Posterior vena cava (tissue), 2 donors: Measurements from ENCODE around the gene ZSCAN1. TPM values are rescaled to one million over a fixed set of nuclear protein-coding genes. Genes with fewer than 3 reads are reported as not detected.

Source experiments
- DNase-seq: peaks from one replicate; pipeline ENCODE4 v3.0.0-alpha.2; 2020; ENCODE audit warnings: low spot score
- intact Hi-C, 2 donors: fragments of 100-400 bp; cut with DNase I; formaldehyde crosslinking; loops; one replicate each; pipeline versions ENCODE4 v1.14.1 to v1.14.2; 2022 to 2023
- total RNA-seq, 2 donors: library from RNA; stranded (reverse); fragmentation: NEBNext Ultra II Directional; extraction: Animal tissue kit (Norgen Biotek cat#: 25700); gene quantifications; one replicate each; pipeline ENCODE4 v1.2.1, GENCODE V29; 2021
- donor health status: DM: yes; HTN: yes; CAD: no.
- donor health status: DM: yes; HTN: yes; CAD: no.

ZSCAN1 gene
- total RNA-seq, 2 donors from 2014 or later, result not detected

- DNase-seq, result no peak
- intact Hi-C loops, result loop anchor here in 1 of 2 donors (10.0 kb wide), 1 partner anchor 87 kb away; no protein-coding TSS in a partner anchor
Observed at GRCh38 chr19:58037927-58038687, 4.3 kb downstream of the ZSCAN1 start.

DNA sequence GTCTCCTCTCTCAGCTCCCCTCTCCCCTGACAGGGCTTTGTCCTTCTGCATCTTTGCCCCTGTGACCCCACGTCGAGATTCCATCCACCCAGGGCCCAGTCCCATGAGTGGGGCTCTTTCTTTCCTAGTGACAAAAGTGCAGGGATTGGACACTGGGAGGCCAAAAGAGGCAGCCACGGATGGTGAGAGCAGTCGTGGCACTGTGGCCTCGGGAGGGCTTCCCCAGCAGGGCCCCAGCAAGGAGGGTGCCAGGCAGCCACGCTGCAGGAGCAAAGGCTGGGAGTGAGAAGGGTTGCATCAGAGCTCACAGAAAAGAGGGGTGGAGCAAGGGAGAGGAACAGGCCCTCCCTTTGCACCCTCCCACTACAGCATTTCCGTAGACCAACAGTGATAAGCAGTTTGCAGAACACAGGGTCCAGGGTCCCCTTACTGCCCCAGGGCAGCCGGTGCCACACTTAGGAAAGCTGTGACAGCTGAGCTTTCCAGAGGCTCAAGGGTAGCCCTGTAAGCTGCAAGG, 4.9 kb downstream of the ZSCAN1 start:
- intact Hi-C loops, result loop anchor here in 1 of 2 donors (10.0 kb wide), 1 partner anchor 86 kb away; no protein-coding TSS in a partner anchor
- DNase-seq, result no peak

- DNase-seq, result no peak
- intact Hi-C loops, result no loop called here
Observed at GRCh38 chr19:58040751-58041525, 7.1 kb downstream of the ZSCAN1 start.

- intact Hi-C loops, result no loop called here
- DNase-seq, result peak; percentile 66
Observed at GRCh38 chr19:58042495-58043340, 8.9 kb downstream of the ZSCAN1 start.

DNA sequence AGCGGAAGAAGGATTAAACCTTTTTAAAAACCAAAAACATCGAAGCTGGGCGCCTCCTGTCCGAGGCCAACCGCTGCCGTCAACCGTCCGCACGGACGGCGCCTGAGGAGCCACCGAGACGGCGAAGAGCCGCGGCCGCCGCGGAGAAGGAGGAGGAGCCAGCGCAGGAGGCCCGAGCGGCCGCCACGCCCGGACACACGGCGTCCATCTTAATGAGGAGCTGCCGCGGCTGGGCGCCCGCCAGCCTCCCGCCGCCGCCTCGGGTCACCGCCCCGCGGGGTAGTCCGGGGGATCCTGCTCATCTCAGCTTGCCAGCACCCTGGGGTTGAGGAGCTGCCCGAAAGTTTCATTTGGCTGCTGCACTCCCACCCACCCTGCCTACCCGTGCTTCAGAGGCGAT, 10.6 kb downstream of the ZSCAN1 start:
- DNase-seq, result no peak
- intact Hi-C loops, result no loop called here

- intact Hi-C loops, result no loop called here
- DNase-seq, result no peak
Observed at GRCh38 chr19:58044886-58045285, 11.1 kb downstream of the ZSCAN1 start.

DNA sequence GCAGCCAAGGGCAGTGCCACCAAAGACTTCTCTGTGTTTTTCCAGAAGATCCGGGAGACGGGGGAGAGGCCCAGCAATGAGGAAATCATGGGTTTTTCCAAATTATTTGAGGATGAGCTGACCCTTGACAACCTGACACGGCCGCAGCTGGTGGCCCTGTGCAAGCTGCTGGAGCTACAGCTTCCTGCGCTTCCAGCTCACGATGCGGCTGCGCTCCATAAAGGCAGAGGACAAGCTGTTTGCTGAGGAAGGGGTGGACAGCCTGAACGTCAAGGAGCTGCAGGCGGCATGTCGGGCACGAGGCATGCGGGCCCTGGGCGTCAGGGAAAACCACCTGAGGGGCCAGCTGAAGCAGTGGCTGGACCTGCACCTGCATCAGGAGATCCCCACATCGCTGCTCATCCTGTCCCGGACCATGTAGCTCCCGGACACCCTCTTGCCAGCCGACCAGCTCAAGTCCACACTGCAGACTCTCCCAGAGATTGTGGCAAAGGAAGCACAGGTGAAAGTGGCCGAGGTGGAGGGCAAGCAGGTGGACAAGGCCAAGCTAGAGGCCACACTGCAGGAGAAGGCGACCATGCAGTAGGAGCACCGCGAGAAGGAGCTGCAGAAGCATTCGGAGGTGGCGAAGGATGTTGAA, 11.7 kb downstream of the ZSCAN1 start:
- intact Hi-C loops, result no loop called here
- DNase-seq, result peak; percentile 45

DNA sequence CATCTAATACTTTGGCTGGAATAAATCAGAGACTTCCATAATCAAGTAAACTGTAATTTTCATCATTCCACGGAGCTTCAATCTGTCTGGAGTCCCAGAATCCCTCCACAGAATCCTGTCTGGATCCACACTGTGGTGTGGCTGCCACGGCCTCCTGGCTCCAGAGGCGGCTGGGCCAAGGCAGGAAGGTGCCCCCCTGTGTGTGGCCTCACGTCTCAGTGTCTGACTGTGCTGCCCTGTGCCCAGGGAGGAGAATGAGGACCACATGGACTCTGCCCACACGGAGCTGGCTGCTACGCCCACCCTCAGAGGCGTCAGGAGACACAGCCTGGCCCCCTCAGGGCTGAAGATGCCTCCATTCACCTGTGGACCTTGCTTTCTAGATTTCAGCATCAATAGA, 13.0 kb downstream of the ZSCAN1 start:
- intact Hi-C loops, result no loop called here
- peak; percentile 47 for DNase-seq

DNA sequence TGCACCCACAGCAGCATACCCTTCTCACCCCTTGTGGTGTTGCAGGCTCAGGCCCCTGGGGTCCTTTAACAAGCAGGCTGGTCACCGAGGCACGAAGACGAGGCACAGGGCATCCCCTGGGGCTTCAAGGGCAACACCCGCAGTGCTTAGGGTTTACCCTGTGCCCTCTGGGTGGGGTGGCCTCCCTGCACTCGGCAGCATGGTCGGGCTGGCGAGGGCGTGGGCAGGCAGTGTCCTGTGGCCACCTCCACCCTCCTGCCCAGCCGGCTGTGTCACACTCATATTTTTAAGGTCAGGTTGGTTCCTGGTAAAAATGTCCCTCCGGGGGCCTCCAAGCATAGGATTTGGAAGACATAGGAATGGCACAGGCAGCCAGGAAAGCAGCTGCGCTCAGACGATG, 13.8 kb downstream of the ZSCAN1 start:
- peak; percentile 55 for DNase-seq
- intact Hi-C loops, result no loop called here

GRCh38 chr19:58052256-58052655, 18.4 kb downstream of the ZSCAN1 start:
- intact Hi-C loops, result no loop called here
- no peak for DNase-seq

GRCh38 chr19:58053480-58054156, 19.8 kb downstream of the ZSCAN1 start:
- no peak for DNase-seq
- intact Hi-C loops, result no loop called here

DNA sequence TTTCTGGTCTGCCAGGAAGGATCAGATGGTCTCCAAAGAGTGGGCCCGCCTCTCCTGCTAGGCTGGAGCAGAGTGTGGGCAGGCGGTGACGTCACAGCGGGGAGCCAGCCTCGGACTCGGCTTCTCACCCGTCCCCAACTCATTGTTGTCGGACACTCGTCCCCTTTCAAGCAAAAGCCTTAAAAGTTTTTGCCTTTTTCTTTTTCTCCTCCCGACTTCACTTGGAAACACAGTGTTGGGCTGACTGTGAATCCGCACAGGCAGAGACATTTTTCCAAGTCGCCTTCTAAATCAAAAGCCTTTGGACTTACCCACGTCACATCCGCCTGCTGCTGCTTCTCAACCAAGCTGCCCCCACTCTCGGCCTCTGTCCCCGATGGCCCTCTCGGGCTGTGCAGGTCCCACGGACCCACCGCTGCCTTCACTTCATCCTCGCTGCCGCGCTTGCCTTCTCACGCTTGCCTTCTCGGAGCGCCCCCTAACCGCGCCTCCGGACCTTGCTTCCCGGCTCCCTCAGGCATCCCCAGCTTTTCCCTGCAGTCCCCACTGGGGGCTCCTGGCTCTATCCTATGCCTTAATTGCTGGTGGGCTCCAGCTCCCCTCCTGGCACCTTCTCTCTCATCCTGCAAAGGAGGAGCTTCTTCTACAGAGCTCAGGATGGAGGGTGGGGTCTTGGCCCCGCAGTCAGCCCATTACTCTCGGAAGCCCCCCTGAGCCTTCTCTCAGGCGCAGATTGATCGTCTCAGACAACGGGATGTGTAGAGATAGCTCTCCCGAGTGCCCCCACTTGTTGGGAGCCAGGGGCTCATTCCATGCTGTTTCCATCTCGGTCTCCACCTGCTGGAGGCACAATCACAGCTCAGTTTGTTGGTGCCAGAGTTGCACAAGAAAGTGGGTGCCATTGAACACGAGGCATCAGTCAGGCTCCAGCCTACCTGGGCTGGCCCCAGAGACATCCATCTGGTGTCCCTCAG, 21.4 kb downstream of the ZSCAN1 start:
- intact Hi-C loops, result no loop called here
- DNase-seq, result no peak

DNA sequence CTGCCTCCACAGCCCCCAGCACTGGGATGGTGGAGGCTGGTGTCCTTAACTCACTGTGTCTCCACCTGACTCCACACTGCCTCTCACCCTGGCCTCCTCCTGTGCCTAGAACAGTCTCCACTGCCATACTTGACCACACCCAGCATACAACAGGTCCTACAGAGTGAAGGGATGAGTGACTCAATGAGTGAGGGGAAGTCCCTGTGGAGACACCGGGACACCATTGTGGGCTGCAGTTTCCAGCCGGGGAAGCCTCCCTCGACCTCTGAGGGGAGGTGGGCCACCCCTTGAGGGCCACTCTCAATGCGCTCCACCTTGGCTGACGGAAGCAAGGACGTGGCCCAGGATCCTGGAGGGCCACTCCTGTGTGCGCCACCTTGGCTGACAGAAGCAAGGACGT, 22.4 kb downstream of the ZSCAN1 start:
- no peak for DNase-seq
- intact Hi-C loops, result no loop called here

DNA sequence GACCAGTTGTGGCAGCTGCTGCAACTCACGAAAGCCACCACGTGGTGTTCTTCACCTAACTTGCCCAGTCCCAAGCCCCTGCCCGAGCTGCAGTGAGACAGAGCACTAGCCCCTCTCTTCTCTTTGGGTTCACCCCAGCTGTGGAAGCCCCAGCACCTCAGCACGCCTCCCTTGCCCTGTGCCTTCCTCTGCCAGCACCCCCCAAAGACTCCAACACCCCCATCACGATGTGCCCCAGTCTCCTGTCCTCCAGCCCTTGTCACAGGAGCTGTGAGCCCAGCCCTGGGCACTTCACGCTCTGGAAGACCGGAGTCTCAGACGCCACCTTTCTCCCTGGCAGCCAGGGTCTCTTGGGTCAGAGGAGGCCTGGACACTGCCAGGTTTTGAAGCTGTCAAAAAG, 23.0 kb downstream of the ZSCAN1 start:
- intact Hi-C loops, result no loop called here

DNA sequence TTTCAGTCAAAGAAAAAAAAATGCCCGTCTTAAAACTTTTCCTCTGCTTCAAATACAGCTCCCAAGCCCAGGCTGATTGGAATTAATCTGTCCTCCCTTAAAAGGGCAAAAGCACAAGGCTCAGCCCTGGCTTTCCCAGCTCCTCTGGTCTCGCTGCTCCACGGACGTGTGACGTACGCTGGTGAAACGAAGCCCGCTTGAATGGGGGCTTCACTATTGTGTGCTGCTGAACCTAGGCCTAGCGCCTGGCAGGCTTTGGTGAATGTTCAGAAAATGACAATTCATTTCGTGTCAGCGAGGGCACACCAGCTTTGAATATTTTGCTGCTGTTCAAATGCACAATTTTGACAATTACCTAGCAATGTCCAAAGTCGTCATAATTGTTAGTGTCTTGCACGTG, 24.6 kb downstream of the ZSCAN1 start:
- intact Hi-C loops, result no loop called here
- no peak for DNase-seq

More for the DNA sequence above, 23.0 kb downstream of the ZSCAN1 start:
- DNase-seq, result no peak

GRCh38 chr19:58059003-58059670, 25.3 kb downstream of the ZSCAN1 start, which contains the start of gene ZNF135:
Gene ZNF135 (plus strand): TSS chr19:58059282. CDS start chr19:58060003, 721 bp downstream.
- intact Hi-C loops, result no loop called here
- peak; percentile 95 for DNase-seq

DNA sequence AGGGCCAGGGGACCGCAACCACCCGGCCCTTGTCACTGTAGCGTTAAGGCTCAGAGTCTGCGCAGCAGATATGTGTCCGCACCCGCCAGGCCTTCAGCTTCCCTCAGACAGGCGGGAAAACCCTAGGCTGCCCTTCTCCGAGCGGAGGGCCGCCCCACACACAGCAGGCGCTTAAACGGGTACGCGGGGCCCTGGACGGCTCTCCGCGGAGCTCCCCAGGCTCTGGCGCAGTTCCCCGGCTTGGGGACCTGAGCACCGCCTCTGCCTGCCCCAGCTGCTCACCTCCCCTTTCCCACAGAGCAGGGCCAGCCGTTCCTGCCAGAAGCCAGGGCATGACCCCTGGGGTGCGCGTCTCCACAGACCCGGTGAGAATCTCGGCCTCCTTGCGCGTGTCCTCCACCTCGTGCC, 25.9 kb downstream of the ZSCAN1 start:
- intact Hi-C loops, result no loop called here
- DNase-seq, result no peak
